WERI-Rb-1 (cell line): ENCODE measurements around the gene ADGRG1.

Experiments
- DNase-seq: peaks from one replicate; pipeline ENCODE4 v3.0.0-alpha.2; 2020
- H3K27ac ChIP-seq: fragments of 250-450 bp; sonication (Bioruptor Pico); 2 replicates; pipeline ENCODE4 v1.5.1; 2020; ENCODE audit warnings: mild to moderate bottlenecking, moderate library complexity
- H3K27me3 ChIP-seq: fragments of 250-450 bp; sonication (Bioruptor Pico); 2 replicates; pipeline ENCODE4 v1.5.1; 2021; ENCODE audit warnings: mild to moderate bottlenecking, low read depth, moderate library complexity; ENCODE audit not compliant: insufficient read depth, severe bottlenecking
- H3K36me3 ChIP-seq: fragments of 250-450 bp; sonication (Bioruptor Pico); 2 replicates; pipeline ENCODE4 v1.5.1; 2020; ENCODE audit warnings: mild to moderate bottlenecking, moderate library complexity
- H3K4me3 ChIP-seq: 2 replicates; pipeline ENCODE4 v1.5.1; 2011; ENCODE audit warnings: low read depth, mild to moderate bottlenecking, control low read depth, low read length
- H3K9me3 ChIP-seq: fragments of 250-450 bp; sonication (Bioruptor Pico); 2 replicates; pipeline ENCODE4 v1.5.1; 2021; ENCODE audit warnings: mild to moderate bottlenecking, moderate library complexity; ENCODE audit not compliant: severe bottlenecking
- TF ChIP-seq, protein P1 (sequence below): IDR thresholded peaks from 2 replicates; pipeline ENCODE4 v1.5.1; 2011; ENCODE audit warnings: low read depth, mild to moderate bottlenecking, control low read depth, inconsistent platforms, low read length

Gene ADGRG1

DNA sequence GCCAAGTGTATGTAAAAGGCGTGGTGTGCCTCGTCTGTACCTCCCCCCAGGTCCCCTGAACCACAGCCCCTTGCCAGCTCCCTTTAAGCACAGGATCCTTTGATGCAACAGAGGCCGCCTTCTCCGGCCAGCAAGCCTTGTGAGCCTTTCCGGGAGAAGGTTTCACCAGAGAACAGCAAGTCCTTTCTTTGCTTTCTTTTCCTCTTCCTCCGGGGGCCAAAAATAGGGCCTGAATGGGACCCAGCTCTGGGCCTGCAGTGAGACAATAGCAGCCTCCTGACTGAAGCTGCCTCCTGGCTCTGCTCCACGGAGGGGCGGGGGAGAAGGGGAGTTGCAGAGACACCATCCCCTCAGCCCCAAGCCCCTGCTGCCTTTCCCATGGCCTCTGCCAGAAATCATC, 9.0 kb downstream of the ADGRG1 start:
- Histone ChIP-seq H3K36me3 (no peaks in the 10 kb centered on the region), H3K27ac (no peak overlapping the region), H3K4me3 (no peak overlapping the region), H3K27me3 (no peaks in the 10 kb centered on the region), H3K9me3 (no peaks in the 10 kb centered on the region)
- TF ChIP-seq, protein P1, sequence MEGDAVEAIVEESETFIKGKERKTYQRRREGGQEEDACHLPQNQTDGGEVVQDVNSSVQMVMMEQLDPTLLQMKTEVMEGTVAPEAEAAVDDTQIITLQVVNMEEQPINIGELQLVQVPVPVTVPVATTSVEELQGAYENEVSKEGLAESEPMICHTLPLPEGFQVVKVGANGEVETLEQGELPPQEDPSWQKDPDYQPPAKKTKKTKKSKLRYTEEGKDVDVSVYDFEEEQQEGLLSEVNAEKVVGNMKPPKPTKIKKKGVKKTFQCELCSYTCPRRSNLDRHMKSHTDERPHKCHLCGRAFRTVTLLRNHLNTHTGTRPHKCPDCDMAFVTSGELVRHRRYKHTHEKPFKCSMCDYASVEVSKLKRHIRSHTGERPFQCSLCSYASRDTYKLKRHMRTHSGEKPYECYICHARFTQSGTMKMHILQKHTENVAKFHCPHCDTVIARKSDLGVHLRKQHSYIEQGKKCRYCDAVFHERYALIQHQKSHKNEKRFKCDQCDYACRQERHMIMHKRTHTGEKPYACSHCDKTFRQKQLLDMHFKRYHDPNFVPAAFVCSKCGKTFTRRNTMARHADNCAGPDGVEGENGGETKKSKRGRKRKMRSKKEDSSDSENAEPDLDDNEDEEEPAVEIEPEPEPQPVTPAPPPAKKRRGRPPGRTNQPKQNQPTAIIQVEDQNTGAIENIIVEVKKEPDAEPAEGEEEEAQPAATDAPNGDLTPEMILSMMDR = no peak
- DNase-seq = no peak

DNA sequence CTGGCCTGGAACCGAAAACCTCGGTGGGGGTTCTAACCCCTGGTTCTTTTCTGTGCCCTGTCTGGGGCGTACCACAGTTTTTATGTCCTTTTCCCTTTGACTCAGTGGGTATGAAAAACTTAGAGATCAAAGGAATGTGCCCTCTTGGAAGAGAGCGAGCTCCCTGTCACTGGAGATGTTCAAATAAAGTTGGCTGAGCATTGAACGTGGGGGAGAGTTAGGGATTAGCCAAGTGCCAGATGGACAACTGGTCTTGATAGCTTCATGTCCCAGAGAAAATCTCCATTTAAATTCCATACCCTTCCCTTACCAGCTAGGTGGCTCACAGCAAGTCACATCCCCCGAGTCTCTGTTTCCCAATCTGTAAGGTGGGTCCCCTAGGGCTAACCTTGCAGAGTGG, 9.5 kb downstream of the ADGRG1 start:
- Histone ChIP-seq H3K9me3 (no peaks in the 10 kb centered on the region), H3K4me3 (no peak overlapping the region), H3K36me3 (no peaks in the 10 kb centered on the region), H3K27ac (peak overlapping the region; percentile 36), H3K27me3 (no peaks in the 10 kb centered on the region)
- DNase-seq = peak; percentile 41
- TF ChIP-seq, protein P1 = no peak

DNA sequence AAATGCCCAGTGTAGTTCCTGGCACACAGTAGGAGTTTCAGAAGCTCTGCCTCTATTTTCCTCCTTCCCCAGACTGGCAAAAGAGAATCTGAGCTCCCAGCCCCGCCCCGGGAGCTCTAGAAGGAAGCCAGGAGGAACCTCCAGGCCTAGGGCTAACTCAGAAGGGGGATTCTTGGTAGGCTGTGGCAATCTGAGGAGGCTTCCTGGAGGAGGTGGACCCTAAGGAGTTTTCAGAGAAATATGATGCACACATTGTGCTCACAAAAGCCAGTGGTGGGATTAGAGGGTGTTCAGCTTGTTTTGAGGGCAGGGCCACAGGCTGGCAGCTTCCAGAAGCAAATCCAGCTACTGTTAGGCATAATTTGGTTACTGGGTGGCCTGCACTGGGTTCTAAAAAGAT, 10.0 kb downstream of the ADGRG1 start:
- no peaks in the 10 kb centered on the region for H3K27me3 ChIP-seq
- TF ChIP-seq, protein P1 = no peak
- no peak for DNase-seq
- peak overlapping the region; percentile 36 for H3K27ac ChIP-seq
- no peaks in the 10 kb centered on the region for H3K36me3 ChIP-seq
- no peaks in the 10 kb centered on the region for H3K9me3 ChIP-seq
- no peak overlapping the region for H3K4me3 ChIP-seq

DNA sequence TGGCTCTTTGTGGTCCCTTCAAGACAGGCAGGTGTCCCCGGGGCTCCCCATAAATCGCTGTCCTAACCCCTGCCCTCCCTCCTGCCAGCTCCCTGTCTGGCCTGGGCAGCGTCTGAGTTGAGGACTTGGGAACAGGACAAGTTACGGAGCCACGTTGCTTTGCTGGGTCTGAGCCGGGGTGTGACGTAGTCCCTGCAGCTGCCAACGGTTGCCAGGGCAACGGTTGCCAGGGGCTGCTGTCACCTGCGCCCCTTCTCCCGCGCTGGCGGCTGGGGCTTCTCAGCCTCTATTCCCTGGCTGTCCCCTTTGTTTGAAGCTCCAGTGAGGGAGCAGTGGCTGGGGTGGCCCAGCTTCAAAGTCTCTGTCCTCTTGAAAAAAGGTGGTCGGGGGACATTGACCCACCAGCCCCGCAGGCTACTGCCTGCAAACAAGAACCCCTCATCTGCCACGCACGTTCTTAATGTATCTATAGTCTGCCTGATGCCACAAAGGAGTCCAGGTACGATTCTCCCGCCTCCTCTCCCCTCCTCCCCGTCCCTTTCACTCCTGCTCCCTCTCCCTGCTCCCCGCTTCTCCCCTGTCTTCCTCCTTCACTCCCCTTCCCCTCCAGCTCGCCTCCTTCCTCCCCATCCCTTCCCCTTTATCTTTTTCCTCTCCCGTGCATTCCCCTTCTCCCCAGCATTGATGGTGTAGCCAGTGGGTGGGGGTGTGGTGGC, 10.9 kb downstream of the ADGRG1 start:
- Histone ChIP-seq H3K9me3 (no peaks in the 10 kb centered on the region), H3K27ac (no peak overlapping the region), H3K27me3 (no peaks in the 10 kb centered on the region), H3K4me3 (no peak overlapping the region), H3K36me3 (no peaks in the 10 kb centered on the region)
- TF ChIP-seq, protein P1 = no peak
- DNase-seq = no peak

DNA sequence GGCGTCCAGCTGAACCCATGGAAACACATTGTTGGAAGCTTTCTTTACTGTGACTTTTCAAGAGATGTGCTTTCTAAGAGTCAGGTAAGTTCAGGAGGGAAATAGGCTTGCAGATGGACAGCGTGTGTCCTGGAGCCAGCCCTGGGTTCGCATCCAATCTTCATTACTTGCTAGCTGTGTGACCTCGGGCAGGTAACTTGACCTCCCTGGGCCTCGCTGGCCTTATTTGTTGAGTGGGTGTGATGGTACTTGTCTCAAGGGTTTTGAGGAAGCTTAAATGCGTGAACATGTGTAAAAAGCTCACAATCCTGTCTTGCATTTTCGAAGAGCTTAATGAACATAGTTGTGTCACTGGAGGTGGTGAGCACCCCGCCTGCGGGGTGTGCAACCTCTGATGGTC, 11.8 kb downstream of the ADGRG1 start:
- TF ChIP-seq, protein P1 = no peak
- H3K27me3 ChIP-seq = no peaks in the 10 kb centered on the region
- no peak for DNase-seq
- no peak overlapping the region for H3K27ac ChIP-seq
- H3K9me3 ChIP-seq = no peaks in the 10 kb centered on the region
- no peaks in the 10 kb centered on the region for H3K36me3 ChIP-seq
- H3K4me3 ChIP-seq = no peak overlapping the region

DNA sequence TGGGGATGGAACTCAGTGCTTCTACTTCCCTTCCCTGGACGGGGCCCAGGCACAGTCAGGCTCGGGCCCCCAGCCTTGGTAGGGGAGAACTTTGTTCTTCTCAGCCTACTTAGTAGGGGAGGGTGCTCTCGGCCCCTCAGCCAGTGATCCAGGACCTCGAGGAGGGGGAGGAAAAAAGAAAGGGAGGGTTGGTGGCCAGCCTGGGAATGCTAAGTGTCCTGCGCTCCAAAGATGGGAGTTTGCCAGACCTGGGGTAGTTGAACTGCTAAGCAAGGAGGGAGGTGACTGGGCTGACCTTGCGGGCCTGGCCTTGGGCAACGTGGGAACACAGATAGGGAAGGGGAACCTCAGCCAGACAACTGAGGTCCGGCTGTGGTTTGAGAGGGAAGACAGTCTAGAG, 12.2 kb downstream of the ADGRG1 start:
- TF ChIP-seq, protein P1 = no peak
- no peaks in the 10 kb centered on the region for H3K36me3 ChIP-seq
- H3K4me3 ChIP-seq = no peak overlapping the region
- DNase-seq = no peak
- no peaks in the 10 kb centered on the region for H3K27me3 ChIP-seq
- no peak overlapping the region for H3K27ac ChIP-seq
- no peaks in the 10 kb centered on the region for H3K9me3 ChIP-seq
